ENCODE results near the gene HDAC8.
"Not testable (repeated sequence)": the region's sequence is repeated elsewhere in the genome, so short reads cannot be mapped to it uniquely, and the experiment has no call there.

HDAC8 gene

GRCh38 chrX:72526534-72527508 lies 45.8 kb downstream of the HDAC8 start:
- no peak for FAIRE-seq

DNA sequence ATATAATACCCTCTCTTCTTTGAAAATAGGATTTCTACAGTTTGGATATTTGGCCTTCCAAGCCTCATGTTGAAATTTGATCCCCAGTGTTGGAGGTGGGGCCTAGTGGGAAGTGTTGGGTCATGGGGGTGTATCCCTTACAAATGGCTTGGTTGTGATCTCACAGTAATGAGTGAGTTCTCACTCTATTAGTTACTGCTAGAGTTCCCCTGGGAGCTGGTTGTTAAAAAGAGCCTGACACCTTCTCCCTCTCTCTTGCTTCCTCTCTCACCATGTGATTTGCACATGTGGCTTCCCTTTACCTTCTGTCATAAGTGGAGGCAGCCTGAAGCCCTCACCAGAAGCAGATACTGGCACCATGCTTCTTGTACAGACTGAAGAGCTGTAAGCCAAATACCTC lies 73.9 kb downstream of the HDAC8 start:
- no peak for FAIRE-seq

DNA sequence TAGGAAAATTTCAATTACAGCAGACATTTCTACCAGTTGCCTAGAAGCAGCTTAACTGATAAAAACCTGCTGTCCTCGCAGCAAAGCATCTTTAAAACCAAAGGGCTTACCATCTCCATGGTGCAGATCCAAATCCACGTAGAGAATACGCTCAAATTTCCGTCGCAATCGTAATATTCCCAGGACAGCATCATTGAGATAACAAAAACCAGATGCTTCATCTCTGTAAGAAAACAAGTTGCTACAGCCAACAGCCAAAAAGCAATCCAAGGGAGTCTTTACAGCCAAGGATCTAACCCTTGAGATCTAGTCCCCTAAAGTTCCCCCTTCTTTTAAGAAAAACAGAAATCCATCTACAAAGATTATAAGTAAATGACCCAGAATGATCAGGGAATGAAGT lies 77.6 kb downstream of the HDAC8 start:
- FAIRE-seq, result no peak

- no peak for FAIRE-seq
These were observed 80.1 kb downstream of the HDAC8 start for GRCh38 chrX:72492499-72492898.

- FAIRE-seq, result not testable (repeated sequence)
These were observed 82.4 kb downstream of the HDAC8 start for GRCh38 chrX:72490221-72490620.

GRCh38 chrX:72487661-72488060 lies 85.0 kb downstream of the HDAC8 start:
- no peak for FAIRE-seq

GRCh38 chrX:72479324-72480274 lies 93.0 kb downstream of the HDAC8 start:
- FAIRE-seq, result no peak

GRCh38 chrX:72478853-72479252 lies 93.8 kb downstream of the HDAC8 start:
- FAIRE-seq, result no peak

DNA sequence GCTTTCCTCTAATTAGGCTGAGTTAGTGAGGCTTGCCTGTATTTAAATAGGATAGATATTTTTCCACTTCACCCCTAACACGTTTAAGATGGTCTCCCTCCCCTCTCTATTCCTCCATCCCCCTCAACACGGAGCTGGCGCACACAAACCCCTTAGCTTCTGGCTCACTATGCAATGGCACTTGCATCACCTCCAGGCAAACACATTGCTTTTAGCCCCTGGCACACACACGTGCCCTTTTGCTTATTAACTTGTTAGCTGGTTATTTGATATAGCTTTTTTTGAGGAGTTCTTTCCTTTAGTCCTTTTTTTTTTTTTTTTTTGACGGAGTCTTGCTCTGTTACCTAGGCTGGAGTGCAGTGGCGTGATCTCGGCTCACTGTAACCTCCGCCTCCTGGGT lies 94.3 kb downstream of the HDAC8 start:
- FAIRE-seq, result no peak

- no peak for FAIRE-seq
These were observed 94.9 kb downstream of the HDAC8 start for GRCh38 chrX:72477781-72478181.

DNA sequence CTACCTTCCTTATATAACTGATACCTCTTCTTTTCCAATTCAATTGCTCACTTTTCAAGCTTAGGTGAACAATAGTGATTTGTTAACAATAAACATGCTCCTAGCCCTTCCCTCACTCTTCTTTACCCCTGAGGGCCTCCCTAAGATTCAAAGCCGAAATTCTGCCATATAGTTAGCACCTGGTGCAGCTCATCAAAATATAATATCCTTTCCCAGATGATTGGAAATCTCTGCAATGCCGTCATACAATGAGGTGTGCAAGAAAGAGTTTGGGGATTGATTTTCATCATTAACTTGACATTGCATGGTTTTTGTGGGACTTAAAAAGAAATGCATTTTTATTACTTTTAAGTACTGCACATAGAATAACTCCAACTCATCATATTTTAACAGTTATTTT lies 95.3 kb downstream of the HDAC8 start:
- FAIRE-seq, result no peak

DNA sequence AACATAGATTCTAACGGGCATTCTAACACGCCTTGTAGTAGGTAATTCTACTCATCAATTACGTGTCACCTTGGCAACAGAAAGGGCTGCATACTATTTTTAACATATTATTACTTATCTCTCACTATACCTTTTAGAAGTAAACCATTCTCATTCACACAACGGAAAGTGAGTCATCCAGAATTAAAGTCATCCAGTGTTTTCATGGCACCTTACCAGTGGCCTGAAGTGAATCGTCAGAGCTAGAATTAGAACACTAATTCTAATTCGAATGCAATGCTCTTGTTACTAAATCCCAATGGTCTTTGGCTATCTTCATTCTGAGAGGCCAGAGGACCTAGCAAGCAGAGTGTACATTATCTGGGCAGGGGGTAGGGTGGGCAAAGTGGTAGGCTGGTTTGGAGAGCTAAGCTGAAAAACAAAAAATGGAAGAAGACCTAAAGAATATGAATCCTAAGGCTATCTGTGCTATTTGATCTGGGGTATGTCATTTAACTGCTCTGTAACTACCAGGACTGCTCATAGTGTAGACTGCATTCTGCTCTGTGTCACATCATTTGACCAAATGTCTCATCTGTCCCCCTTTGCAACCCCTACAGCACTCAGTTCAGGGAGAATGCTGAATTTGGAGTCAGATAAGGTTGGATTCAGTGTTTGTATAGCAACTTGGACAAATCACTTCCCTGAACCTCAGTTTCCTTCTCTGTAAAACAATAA lies 96.5 kb downstream of the HDAC8 start:
- FAIRE-seq, result no peak

GRCh38 chrX:72475338-72475737 lies 97.3 kb downstream of the HDAC8 start:
- FAIRE-seq, result no peak

DNA sequence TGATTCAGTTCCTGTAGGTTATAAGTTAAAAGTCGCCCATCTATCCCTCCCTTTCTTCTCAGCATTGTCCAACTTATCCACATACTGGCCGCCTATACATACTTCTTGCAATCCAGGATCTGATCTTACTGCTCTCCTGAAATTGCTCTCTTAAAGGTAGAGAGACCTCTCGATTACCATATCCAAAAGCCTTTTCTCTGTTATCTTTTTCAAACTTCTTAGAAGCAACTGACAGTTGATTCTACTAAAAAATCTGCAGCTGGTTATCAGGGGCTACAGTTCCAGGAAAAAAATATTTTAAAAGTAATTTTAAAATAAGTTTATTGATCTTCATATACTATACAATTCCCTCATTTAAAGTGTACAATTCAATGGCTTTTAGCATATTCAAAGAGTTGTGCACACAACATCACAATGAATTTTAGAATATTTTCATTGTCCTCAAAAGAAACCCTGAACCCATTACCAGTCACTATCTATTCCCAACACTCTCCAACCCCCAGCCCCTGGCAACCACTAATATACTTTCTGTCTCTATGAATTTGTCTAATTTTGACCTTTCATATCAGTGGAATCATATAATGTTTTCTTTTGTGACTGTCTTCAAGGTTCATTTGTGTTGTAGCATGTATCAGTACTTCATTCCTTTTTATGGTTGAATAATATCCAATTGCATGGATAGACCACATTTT lies 102.0 kb downstream of the HDAC8 start:
- peak; percentile 79 for FAIRE-seq

DNA sequence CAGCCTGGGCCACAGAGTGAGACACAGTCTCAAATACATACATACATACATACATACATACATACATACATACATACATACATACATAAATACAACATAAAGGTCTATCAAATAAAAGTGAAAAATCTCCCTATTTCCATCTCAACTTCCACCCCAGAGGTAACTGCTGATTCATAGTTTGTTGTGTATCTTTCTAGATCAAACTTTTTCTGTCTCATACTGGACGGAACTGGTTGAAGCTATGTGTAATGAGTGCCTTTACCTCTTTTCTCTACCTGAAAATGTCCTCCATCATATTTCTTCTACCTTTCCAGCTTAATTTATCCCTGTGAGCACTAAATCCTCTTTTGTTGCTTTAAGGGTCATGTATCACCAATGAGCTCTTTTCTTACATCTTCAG lies 102.5 kb downstream of the HDAC8 start:
- no peak for FAIRE-seq

- FAIRE-seq, result no peak
These were observed 104.0 kb downstream of the HDAC8 start for GRCh38 chrX:72468607-72469006.

- FAIRE-seq, result no peak
These were observed 105.5 kb downstream of the HDAC8 start for GRCh38 chrX:72467135-72467534.

DNA sequence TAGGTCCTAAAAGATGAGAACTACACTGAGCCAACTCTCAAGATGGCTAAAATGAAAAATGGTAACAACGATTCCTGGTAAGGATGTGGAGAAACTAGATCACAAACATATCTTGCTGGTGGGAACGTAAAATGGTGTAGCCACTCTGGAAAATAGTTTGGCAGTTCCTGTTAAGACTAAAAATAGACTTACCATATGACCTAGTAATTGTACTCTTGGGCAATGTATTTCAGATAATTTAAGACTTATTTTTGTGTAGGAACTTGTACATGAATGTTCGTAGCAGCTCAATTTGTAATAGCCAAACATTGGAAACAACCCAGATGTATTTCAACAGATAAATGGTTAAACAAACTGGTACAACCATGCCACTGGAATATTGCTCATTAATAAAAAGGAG lies 106.2 kb downstream of the HDAC8 start:
- no peak for FAIRE-seq

DNA sequence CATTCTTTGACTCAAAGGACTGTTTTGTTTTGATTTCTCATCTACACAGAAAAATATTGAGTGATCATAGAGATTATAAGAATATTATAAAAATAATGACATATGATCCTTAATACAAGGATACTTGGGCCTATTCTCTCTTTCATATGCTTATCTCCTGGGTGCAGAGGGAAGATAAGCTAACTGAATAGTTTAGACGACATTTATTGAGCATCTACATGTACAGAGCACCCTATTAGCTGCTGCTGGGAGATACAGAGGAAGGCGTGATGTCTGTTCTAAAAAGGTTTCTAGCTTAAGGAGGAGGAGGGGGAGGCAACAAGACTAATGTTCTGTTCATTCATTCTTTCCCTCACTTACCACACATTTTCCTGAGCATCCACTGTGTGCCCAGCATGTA lies 106.8 kb downstream of the HDAC8 start:
- FAIRE-seq, result no peak

DNA sequence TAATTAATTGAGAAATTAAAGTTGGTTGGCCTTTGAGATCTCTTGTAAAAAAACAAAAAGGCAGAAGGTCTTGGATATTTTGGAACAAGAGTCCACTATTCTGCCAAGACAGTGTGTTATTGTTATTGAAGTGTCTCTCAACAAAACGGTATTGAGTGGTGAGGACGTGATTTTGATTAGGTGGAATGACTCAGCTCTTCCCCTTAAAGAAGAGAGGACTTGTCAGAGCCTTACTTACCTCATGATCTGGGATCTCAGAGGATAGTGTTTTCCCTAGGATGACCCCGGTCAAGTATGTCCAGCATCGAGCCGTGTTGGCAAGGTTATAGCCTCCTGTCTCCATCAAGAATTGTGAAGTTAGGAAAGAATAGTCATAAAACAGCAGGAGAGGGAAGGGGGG lies 110.9 kb downstream of the HDAC8 start:
- FAIRE-seq, result no peak

DNA sequence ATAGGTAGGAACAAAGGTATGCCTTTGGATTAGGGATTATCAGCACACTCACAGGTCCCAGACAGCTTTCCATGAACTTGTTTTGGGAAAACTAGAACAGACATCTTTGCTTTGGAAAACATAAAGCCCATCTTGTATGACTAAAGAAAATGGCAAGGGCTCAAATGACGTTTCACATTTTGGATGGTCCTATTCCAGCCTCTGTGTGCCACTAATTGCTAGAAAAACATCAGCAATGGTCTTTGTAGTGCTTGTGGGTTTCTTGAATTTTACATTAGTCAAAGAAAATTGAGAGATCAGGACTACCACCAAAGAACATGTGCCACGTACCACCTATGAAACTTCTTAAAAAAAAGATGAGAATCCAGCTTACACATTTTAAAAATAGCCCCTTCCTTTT lies 111.4 kb downstream of the HDAC8 start:
- FAIRE-seq, result no peak

DNA sequence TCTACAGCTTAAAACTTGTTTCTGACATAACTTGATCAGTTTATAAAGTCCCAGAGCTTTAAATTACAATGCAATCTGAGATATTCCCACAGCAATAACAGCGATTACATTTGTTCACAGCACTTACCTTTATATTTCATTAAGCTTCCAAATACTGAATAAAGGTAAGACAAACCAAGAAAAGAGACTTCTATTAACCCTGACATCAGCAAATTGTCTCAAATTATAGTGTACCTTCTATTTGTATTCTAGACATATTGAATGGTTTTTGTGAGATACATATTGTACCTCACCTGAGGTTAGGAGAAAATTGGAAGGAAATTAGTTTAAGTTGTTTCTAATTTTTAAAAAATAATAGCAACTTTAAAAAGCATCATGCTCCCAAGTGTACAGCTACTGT lies 111.9 kb downstream of the HDAC8 start:
- FAIRE-seq, result peak; percentile 73
